ENCODE data around the gene OR5H1. TPM values are rescaled to one million over a fixed set of nuclear protein-coding genes. Genes with fewer than 3 reads are reported as not detected.
"Not testable (repeated sequence)": the region's sequence is repeated elsewhere in the genome, so short reads cannot be mapped to it uniquely, and the experiment has no call there.

OR5H1 gene
- total RNA-seq, 1 experiment from 2014 or later = not detected

DNA sequence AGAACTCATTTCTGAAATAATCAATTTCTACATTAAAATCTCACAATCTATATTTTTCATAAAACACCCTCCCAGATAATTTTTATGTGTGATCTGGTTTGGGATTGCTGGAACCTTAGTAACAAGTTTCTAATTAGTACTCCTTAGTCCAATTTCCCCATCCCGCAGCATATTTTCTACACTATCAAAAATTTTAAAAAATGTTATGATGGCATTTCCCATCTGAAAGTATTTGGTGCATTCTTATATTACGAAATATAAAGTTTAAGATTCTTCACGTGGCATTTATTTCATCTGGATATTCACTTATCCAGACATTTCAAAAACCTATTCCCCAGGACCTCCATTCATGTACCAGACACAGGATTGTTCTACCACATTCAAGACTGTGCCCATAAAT is 18.2 kb downstream of the OR5H1 start:
- Histone ChIP-seq H3K9ac (ENCODE audit: extremely low read depth, insufficient read length, low read length) (no peak overlapping the region), H3K4me2 (ENCODE audit: insufficient read depth, insufficient read length, low read length) (no peak overlapping the region), H4K20me1 (ENCODE audit: control insufficient read depth, insufficient read depth, insufficient read length) (no peaks in the 10 kb centered on the region), H3K4ac (ENCODE audit: low read depth, low read length) (no peak overlapping the region), H2BK20ac (ENCODE audit: low read depth, low read length, poor library complexity, severe bottlenecking) (no peak overlapping the region), H3T11ph (ENCODE audit: low read length) (no peak overlapping the region), H3K9me3 (ENCODE audit: control insufficient read depth, low read depth, low read length) (no peaks in the 10 kb centered on the region), H3K79me2 (ENCODE audit: insufficient read depth, low read length) (no peaks in the 10 kb centered on the region), H4K5ac (ENCODE audit: insufficient read length, low read depth, low read length) (no peak overlapping the region), H3K23ac (ENCODE audit: insufficient read length, low read depth, low read length) (no peak overlapping the region), H3K79me1 (ENCODE audit: insufficient read depth, low read depth, low read length, poor library complexity, severe bottlenecking) (no peaks in the 10 kb centered on the region), H2BK15ac (ENCODE audit: low read depth, low read length) (no peak overlapping the region), H2BK120ac (ENCODE audit: low read depth, low read length, poor library complexity, severe bottlenecking) (no peak overlapping the region), H3K4me1 (ENCODE audit: insufficient read depth, low read length) (no peaks in the 10 kb centered on the region), H4K91ac (ENCODE audit: insufficient read length, low read depth, low read length) (no peak overlapping the region), H3K56ac (ENCODE audit: insufficient read length, low read depth, low read length) (no peak overlapping the region), H2BK5ac (ENCODE audit: insufficient read length, low read length) (no peak overlapping the region), H2AFZ (ENCODE audit: low read length) (no peak overlapping the region), H3K27me3 (ENCODE audit: insufficient read depth, low read length) (no peaks in the 10 kb centered on the region), H3K18ac (ENCODE audit: insufficient read length, low read depth, low read length) (no peak overlapping the region), H2BK12ac (ENCODE audit: insufficient read length, low read depth, low read length) (no peak overlapping the region), H3K27ac (ENCODE audit: insufficient read length, low read depth, low read length) (no peak overlapping the region), H3K23me2 (ENCODE audit: insufficient read length, low read depth, low read length, poor library complexity, severe bottlenecking) (no peaks in the 10 kb centered on the region), H2AK5ac (ENCODE audit: insufficient read length, low read length) (no peak overlapping the region), H4K8ac (replicated peaks; ENCODE audit: insufficient read length, low read depth, low read length) (no peak overlapping the region), H3K14ac (ENCODE audit: insufficient read depth, low read length) (no peak overlapping the region)
- Mint-ChIP-seq H3K9me3 (peaks cover 0 to 3% of the 10 kb centered on the region in 2 experiments; a peak in 2 of 5 replicates), H3K4me1 (no peaks in the 10 kb centered on the region), H3K27ac (no peak overlapping the region), H3K27me3 (ENCODE audit: low read depth) (peaks cover 1% of the 10 kb centered on the region; the same call in 1 of the 2 replicates), H3K36me3 (ENCODE audit: insufficient read depth in 1 of 3, low read depth in 3 of 3) (no peaks in the 10 kb centered on the region; a peak in 1 of 7 replicates), H3K4me3 (no peak overlapping the region)
- DNase-seq = no peak
- WGBS (ENCODE audit: extremely low coverage, insufficient read length, low lambda C conversion rate) = no CpG with 5 or more reads among the region's 3 CpGs
- no peak for TF ChIP-seq CTCF (conservative IDR thresholded peaks at IDR 0.05)

- H3K9me3 Mint-ChIP-seq; H3K79me1 ChIP-seq (ENCODE audit: insufficient read depth, low read depth, low read length, poor library complexity, severe bottlenecking); H4K91ac ChIP-seq (ENCODE audit: insufficient read length, low read depth, low read length); H3K4me1 Mint-ChIP-seq; H3K4me3 Mint-ChIP-seq; H3K27me3 ChIP-seq (ENCODE audit: insufficient read depth, low read length); H3T11ph ChIP-seq (ENCODE audit: low read length); H2BK12ac ChIP-seq (ENCODE audit: insufficient read length, low read depth, low read length); H3K56ac ChIP-seq (ENCODE audit: insufficient read length, low read depth, low read length); H2BK120ac ChIP-seq (ENCODE audit: low read depth, low read length, poor library complexity, severe bottlenecking); H3K9me3 ChIP-seq (ENCODE audit: control insufficient read depth, low read depth, low read length); H3K9ac ChIP-seq (ENCODE audit: extremely low read depth, insufficient read length, low read length); H4K8ac ChIP-seq (replicated peaks; ENCODE audit: insufficient read length, low read depth, low read length); H2BK20ac ChIP-seq (ENCODE audit: low read depth, low read length, poor library complexity, severe bottlenecking); H3K27me3 Mint-ChIP-seq (ENCODE audit: low read depth); H3K27ac Mint-ChIP-seq; H3K79me2 ChIP-seq (ENCODE audit: insufficient read depth, low read length); H3K14ac ChIP-seq (ENCODE audit: insufficient read depth, low read length); H4K5ac ChIP-seq (ENCODE audit: insufficient read length, low read depth, low read length); H3K4me2 ChIP-seq (ENCODE audit: insufficient read depth, insufficient read length, low read length); H3K36me3 Mint-ChIP-seq (ENCODE audit: insufficient read depth in 1 of 3, low read depth in 3 of 3); H3K4ac ChIP-seq (ENCODE audit: low read depth, low read length); H2BK5ac ChIP-seq (ENCODE audit: insufficient read length, low read length); H2AFZ ChIP-seq (ENCODE audit: low read length); H3K4me1 ChIP-seq (ENCODE audit: insufficient read depth, low read length); H3K23ac ChIP-seq (ENCODE audit: insufficient read length, low read depth, low read length); H3K18ac ChIP-seq (ENCODE audit: insufficient read length, low read depth, low read length); H3K23me2 ChIP-seq (ENCODE audit: insufficient read length, low read depth, low read length, poor library complexity, severe bottlenecking); H4K20me1 ChIP-seq (ENCODE audit: control insufficient read depth, insufficient read depth, insufficient read length); H2AK5ac ChIP-seq (ENCODE audit: insufficient read length, low read length); H2BK15ac ChIP-seq (ENCODE audit: low read depth, low read length); DNase-seq; H3K27ac ChIP-seq (ENCODE audit: insufficient read length, low read depth, low read length): not testable (repeated sequence)
- WGBS (ENCODE audit: extremely low coverage, insufficient read length, low lambda C conversion rate) = no CpG with 5 or more reads among the region's 4 CpGs
Measured at GRCh38 chr3:98149456-98149855, 18.9 kb downstream of the OR5H1 start.
